GM12878 (cell line): Measurements from ENCODE around the gene ARHGAP21. TPM values are rescaled to one million over a fixed set of nuclear protein-coding genes. Genes with fewer than 3 reads are reported as not detected.
A peak's percentile ranks its signal among the peaks of the same experiment; 100 is the strongest.

Source experiments
- ATAC-seq: fragments of 200-7000 bp; cut with Tn5 transposase; 3 replicates; pipeline ENCODE4 v1.9.1; 2020; ENCODE audit warnings: mild to moderate bottlenecking, moderate library complexity
- BruUV-seq: library from RNA; stranded (reverse); fragments of 400-500 nt; replicated peaks from 2 replicates; lab custom pipeline; 2021; lab: Mats Ljungman, UMichigan
- CTCF ChIA-PET: fragments of 300-600 bp; sonication (Branson Sonifier 250); formaldehyde crosslinking; extraction: SDS; loops from one replicate; lab custom pipeline; 2021; ENCODE audit warnings: inconsistent platforms; lab: Yijun Ruan, JAX
- POLR2A ChIA-PET: fragments of 350-600 bp; formaldehyde crosslinking; extraction: SDS; loops from one replicate; lab custom pipeline; 2021; ENCODE audit warnings: inconsistent platforms; lab: Charles Lee
- RAD21 ChIA-PET: fragments of 300-600 bp; sonication (Branson Sonifier 250); formaldehyde crosslinking; loops from one replicate; lab custom pipeline; 2023; ENCODE audit warnings: antibody characterized with exemption; ENCODE audit not compliant: unreplicated experiment; lab: Charles Lee
- SMC1A ChIA-PET: fragments of 300-600 bp; sonication (Branson Sonifier 250); formaldehyde crosslinking; loops from one replicate; lab custom pipeline; 2023; ENCODE audit not compliant: unreplicated experiment, uncharacterized antibody; lab: Charles Lee
- DNase-seq: peaks from one replicate; pipeline ENCODE4 v3.0.0-alpha.2; 2011; ENCODE audit warnings: low read depth, low spot score
- FAIRE-seq: peaks from 3 replicates; lab custom pipeline; 2011; peaks lifted over from hg19 to GRCh38; lab: Jason Lieb, UNC
- H2AFZ ChIP-seq: 2 replicates; pipeline ENCODE4 v1.6.0; 2011; ENCODE audit warnings: low read depth, low read length, control low read depth; ENCODE audit not compliant: control insufficient read depth
- H3K27ac ChIP-seq: 2 replicates; pipeline ENCODE4 v1.5.1; 2011; ENCODE audit warnings: control low read depth; ENCODE audit not compliant: control insufficient read depth, insufficient read depth
- H3K27me3 ChIP-seq, 2 experiments: replicated peaks in 1 of 2; 2 replicates each; pipeline versions ENCODE4 v1.6.0 to v1.6.1; 2011; ENCODE audit warnings: low read length in 1 of 2; ENCODE audit not compliant: control insufficient read depth in 2 of 2, insufficient read depth in 2 of 2
- H3K36me3 ChIP-seq, 2 experiments: 2 replicates each; pipeline ENCODE4 v1.5.1; 2011; ENCODE audit warnings: low read length in 1 of 2; ENCODE audit not compliant: control insufficient read depth in 2 of 2, insufficient read depth in 2 of 2
- H3K4me1 ChIP-seq: 2 replicates; pipeline ENCODE4 v1.6.1; 2011; ENCODE audit warnings: mild to moderate bottlenecking, low read length, moderate library complexity, mixed read lengths; ENCODE audit not compliant: control insufficient read depth, insufficient read depth
- H3K4me2 ChIP-seq: 2 replicates; pipeline ENCODE4 v1.6.0; 2011; ENCODE audit warnings: control low read depth; ENCODE audit not compliant: control insufficient read depth, insufficient read depth
- H3K4me3 ChIP-seq: fragments of 200-600 bp; sonication (generic); 2 replicates; pipeline ENCODE4 v1.5.1; 2016
- H3K79me2 ChIP-seq: 2 replicates; pipeline ENCODE4 v1.6.0; 2011; ENCODE audit warnings: low read length; ENCODE audit not compliant: control insufficient read depth, insufficient read depth
- H3K9ac ChIP-seq: 2 replicates; pipeline ENCODE4 v1.8.0; 2011; ENCODE audit warnings: low read length, control low read depth, mixed read lengths; ENCODE audit not compliant: control insufficient read depth, insufficient read depth
- H3K9me3 ChIP-seq: replicated peaks from 3 replicates; pipeline ENCODE4 v1.5.1; 2011; ENCODE audit warnings: mild to moderate bottlenecking, low read length; ENCODE audit not compliant: control insufficient read depth, insufficient read depth
- H4K20me1 ChIP-seq: 2 replicates; pipeline ENCODE4 v1.6.0; 2011; ENCODE audit not compliant: control insufficient read depth, insufficient read depth
- CBX5 ChIP-seq: sonication (generic); IDR thresholded peaks from 2 replicates; pipeline ENCODE4 v1.6.1; 2016; ENCODE audit warnings: low read depth, moderate library complexity, mild to moderate bottlenecking, inconsistent platforms
- KDM1A ChIP-seq: fragments of 200-600 bp; sonication (generic); IDR thresholded peaks from 2 replicates; pipeline ENCODE4 v1.6.1; 2016; ENCODE audit warnings: borderline replicate concordance
- KLF5 ChIP-seq: fragments of 450-650 bp; IDR thresholded peaks from 2 replicates; pipeline ENCODE4 v1.6.1; 2014; ENCODE audit warnings: mild to moderate bottlenecking; ENCODE audit not compliant: partially characterized antibody
- NR2C2 ChIP-seq: IDR thresholded peaks from 2 replicates; pipeline ENCODE4 v1.6.1; 2011; ENCODE audit warnings: borderline replicate concordance, low read depth; ENCODE audit not compliant: control insufficient read depth, insufficient read length
- RAD21 ChIP-seq: IDR thresholded peaks from 2 replicates; pipeline ENCODE4 v1.6.1; 2011; ENCODE audit warnings: mild to moderate bottlenecking, low read depth, low read length, moderate library complexity; ENCODE audit not compliant: insufficient read depth
- RAD51 ChIP-seq: fragments of 450-650 bp; IDR thresholded peaks from 2 replicates; pipeline ENCODE4 v1.6.1; 2016; ENCODE audit warnings: moderate library complexity, mild to moderate bottlenecking, inconsistent platforms
- USF2 ChIP-seq: IDR thresholded peaks from 2 replicates; pipeline ENCODE4 v1.6.1; 2011; ENCODE audit warnings: low read depth, low read length, improper control_type of control experiment, borderline replicate concordance
- ZNF24 ChIP-seq: fragments of 450-650 bp; IDR thresholded peaks from 2 replicates; pipeline ENCODE4 v1.6.1; 2017; ENCODE audit warnings: antibody characterized with exemption, mild to moderate bottlenecking
- ZZZ3 ChIP-seq: IDR thresholded peaks from 2 replicates; pipeline ENCODE4 v1.6.1; 2011; ENCODE audit warnings: low read depth; ENCODE audit not compliant: control insufficient read depth, insufficient read length
- WGBS: methylation state at CpG from one replicate; pipeline ENCODE4 v1.1.6; 2016; ENCODE audit warnings: low lambda C conversion rate; ENCODE audit not compliant: insufficient replicate concordance, insufficient coverage; ENCODE audit errors: missing lambda C conversion rate; 5-methylcytosine and 5-hydroxymethylcytosine counted together
- in situ Hi-C: fragments of 300-500 bp; cut with MboI; formaldehyde crosslinking; loops from 9 replicates; pipeline ENCODE4 v1.14.3; 2018; ENCODE audit warnings: mixed read lengths
- intact Hi-C: fragments of 100-400 bp; cut with micrococcal nuclease; formaldehyde crosslinking; loops from one replicate; pipeline ENCODE4 v1.14.2; 2022; ENCODE audit not compliant: unreplicated experiment
- polyA plus RNA-seq, 11 experiments: library from polyadenylated mRNA; depleted of rRNA in 4 of 11; unstranded in 6 of 11; stranded (reverse) in 5 of 11; fragments of >200 nt; fragmentation: Nextera tagmentation in 4 of 11; fragmentation: Illumina TruSeq in 1 of 11; extraction: Ambion mirVana in 4 of 11; extraction: Trizol in 1 of 11; gene quantifications; 1 replicate in 1 of 11; 2 replicates in 10 of 11; pipeline versions ENCODE4 v1.2.1 to v1.2.3, GENCODE V29; 2011 to 2016; ENCODE audit warnings: inconsistent platforms in 2 of 11, missing spikeins in 2 of 11, low read depth in 1 of 11
- total RNA-seq, 4 experiments: library from RNA; depleted of rRNA in 3 of 4; stranded (reverse); fragments of >200 nt in 3 of 4; fragmentation: Illumina TruSeq in 1 of 4; extraction: Trizol in 1 of 4; gene quantifications; 2 replicates each; pipeline versions ENCODE4 v1.2.1 to v1.2.3, GENCODE V29; 2013 to 2021
- TF ChIP-seq, protein P1 (sequence below): fragments of 450-650 bp; IDR thresholded peaks from 2 replicates; pipeline ENCODE4 v1.6.1; 2017; ENCODE audit warnings: mild to moderate bottlenecking, moderate library complexity

ARHGAP21 gene
- total and polyA plus RNA-seq, 10 of the 15 experiments (the other 5 are each of a cell fraction or from before 2014, with no cell fraction given) = 11.7 to 103 (median 37.6) TPM

DNA sequence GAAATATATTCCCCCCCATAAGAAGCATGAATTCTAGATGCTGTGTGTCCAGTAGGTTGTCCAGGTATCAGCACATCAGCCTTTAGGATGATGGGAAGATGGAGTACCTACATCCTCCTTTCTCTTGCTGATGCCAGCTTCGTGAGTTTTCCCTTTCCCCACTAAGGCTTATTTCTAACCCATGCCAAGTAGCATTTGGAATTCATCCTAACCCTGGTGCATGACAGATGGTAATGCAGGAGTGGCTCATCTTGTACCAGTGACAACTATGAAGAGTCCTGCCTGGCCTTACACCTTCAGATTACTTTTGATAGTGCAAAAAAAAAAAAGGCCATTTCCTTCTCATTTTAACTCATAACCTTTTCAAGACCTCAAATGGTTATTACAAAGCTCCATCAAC is 58.7 kb downstream of the ARHGAP21 start:
- no peaks in the 10 kb centered on the region for H4K20me1 ChIP-seq
- TSS peak; percentile 5 for BruUV-seq
- H3K79me2 ChIP-seq = no peaks in the 10 kb centered on the region
- H3K4me3 ChIP-seq = no peak overlapping the region
- H3K4me2 ChIP-seq = no peak overlapping the region
- 100% methylated on average over 1 of the region's 1 CpG for WGBS
- ATAC-seq = no peak
- no peaks in the 10 kb centered on the region for H3K9me3 ChIP-seq
- no peak overlapping the region for H3K9ac ChIP-seq
- no peak overlapping the region for H2AFZ ChIP-seq
- intact Hi-C loops = no loop called here
- no peak for DNase-seq
- POLR2A ChIA-PET = interaction anchor here (0.6 kb wide), 1 partner anchor 36 kb away, joined by 3 read pairs; no protein-coding TSS in a partner anchor
- no peak for TF ChIP-seq NR2C2
- no peak for TF ChIP-seq USF2
- no peak for TF ChIP-seq KLF5
- TF ChIP-seq, protein P1, sequence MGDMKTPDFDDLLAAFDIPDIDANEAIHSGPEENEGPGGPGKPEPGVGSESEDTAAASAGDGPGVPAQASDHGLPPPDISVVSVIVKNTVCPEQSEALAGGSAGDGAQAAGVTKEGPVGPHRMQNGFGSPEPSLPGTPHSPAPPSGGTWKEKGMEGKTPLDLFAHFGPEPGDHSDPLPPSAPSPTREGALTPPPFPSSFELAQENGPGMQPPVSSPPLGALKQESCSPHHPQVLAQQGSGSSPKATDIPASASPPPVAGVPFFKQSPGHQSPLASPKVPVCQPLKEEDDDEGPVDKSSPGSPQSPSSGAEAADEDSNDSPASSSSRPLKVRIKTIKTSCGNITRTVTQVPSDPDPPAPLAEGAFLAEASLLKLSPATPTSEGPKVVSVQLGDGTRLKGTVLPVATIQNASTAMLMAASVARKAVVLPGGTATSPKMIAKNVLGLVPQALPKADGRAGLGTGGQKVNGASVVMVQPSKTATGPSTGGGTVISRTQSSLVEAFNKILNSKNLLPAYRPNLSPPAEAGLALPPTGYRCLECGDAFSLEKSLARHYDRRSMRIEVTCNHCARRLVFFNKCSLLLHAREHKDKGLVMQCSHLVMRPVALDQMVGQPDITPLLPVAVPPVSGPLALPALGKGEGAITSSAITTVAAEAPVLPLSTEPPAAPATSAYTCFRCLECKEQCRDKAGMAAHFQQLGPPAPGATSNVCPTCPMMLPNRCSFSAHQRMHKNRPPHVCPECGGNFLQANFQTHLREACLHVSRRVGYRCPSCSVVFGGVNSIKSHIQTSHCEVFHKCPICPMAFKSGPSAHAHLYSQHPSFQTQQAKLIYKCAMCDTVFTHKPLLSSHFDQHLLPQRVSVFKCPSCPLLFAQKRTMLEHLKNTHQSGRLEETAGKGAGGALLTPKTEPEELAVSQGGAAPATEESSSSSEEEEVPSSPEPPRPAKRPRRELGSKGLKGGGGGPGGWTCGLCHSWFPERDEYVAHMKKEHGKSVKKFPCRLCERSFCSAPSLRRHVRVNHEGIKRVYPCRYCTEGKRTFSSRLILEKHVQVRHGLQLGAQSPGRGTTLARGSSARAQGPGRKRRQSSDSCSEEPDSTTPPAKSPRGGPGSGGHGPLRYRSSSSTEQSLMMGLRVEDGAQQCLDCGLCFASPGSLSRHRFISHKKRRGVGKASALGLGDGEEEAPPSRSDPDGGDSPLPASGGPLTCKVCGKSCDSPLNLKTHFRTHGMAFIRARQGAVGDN = no peak
- no peak for TF ChIP-seq RAD51
- no peak for TF ChIP-seq ZZZ3
- TF ChIP-seq CBX5 = no peak
- TF ChIP-seq ZNF24 = no peak
- no peak for TF ChIP-seq RAD21
- no peak for TF ChIP-seq KDM1A
- H3K36me3 ChIP-seq = no peaks in the 10 kb centered on the region; a peak in 3 of 4 replicates
- SMC1A ChIA-PET = no interaction called here
- no peak for FAIRE-seq
- no peaks in the 10 kb centered on the region for H3K27me3 ChIP-seq
- CTCF ChIA-PET = no interaction called here
- RAD21 ChIA-PET = no interaction called here
- in situ Hi-C loops = no loop called here
- no peak overlapping the region for H3K27ac ChIP-seq
- no peaks in the 10 kb centered on the region for H3K4me1 ChIP-seq
